CD4-positive, CD25-positive, alpha-beta regulatory T cell (primary cell): Measurements from ENCODE around the gene GOSR2. TPM values are rescaled to one million over a fixed set of nuclear protein-coding genes. Genes with fewer than 3 reads are reported as not detected.

ENCODE experiments used
- ATAC-seq, 2 donors: fragments of 150-1000 bp; cut with Tn5 transposase; one replicate each; pipeline ENCODE4 v1.10.0; 2021; ENCODE audit warnings: low read depth in 2 of 2, moderate number of reproducible peaks in 2 of 2, moderate library complexity in 1 of 2
- DNase-seq, 3 donors: peaks; one replicate each; pipeline versions ENCODE4 v3.0.0 to v3.0.0-alpha.2; 2012 to 2022; ENCODE audit warnings: mixed read lengths in 1 of 3
- H3K27ac ChIP-seq: one replicate; pipeline ENCODE4 v1.7.0; 2013; ENCODE audit warnings: mild to moderate bottlenecking, low read length; ENCODE audit not compliant: insufficient read depth, poor library complexity, severe bottlenecking
- H3K27me3 ChIP-seq: one replicate; pipeline ENCODE4 v1.7.0; 2013; ENCODE audit warnings: low read length; ENCODE audit not compliant: control insufficient read depth, insufficient read depth
- H3K36me3 ChIP-seq: one replicate; pipeline ENCODE4 v1.7.0; 2013; ENCODE audit warnings: mild to moderate bottlenecking, low read length, moderate library complexity; ENCODE audit not compliant: control insufficient read depth, insufficient read depth
- H3K4me1 ChIP-seq: 2 replicates; pipeline ENCODE4 v1.7.0; 2013; ENCODE audit warnings: mild to moderate bottlenecking, low read length; ENCODE audit not compliant: insufficient read depth, control insufficient read depth, poor library complexity, severe bottlenecking
- H3K4me3 ChIP-seq: one replicate; pipeline ENCODE4 v1.7.0; 2013; ENCODE audit warnings: low read depth, mild to moderate bottlenecking, low read length, moderate library complexity
- H3K9me3 ChIP-seq, 2 experiments: 1 replicate in 1 of 2; 2 replicates in 1 of 2; pipeline ENCODE4 v1.7.0; 2013; ENCODE audit warnings: low read length in 2 of 2, mild to moderate bottlenecking in 1 of 2, moderate library complexity in 1 of 2; ENCODE audit not compliant: control insufficient read depth in 2 of 2
- H3K27ac Mint-ChIP-seq, 3 donors: one replicate each; pipeline ENCODE4 v1.8.0; 2020 to 2022; ENCODE audit warnings: mild to moderate bottlenecking in 3 of 3, mixed read lengths in 3 of 3, moderate library complexity in 2 of 3
- H3K27me3 Mint-ChIP-seq: one replicate; pipeline ENCODE4 v1.8.0; 2022; ENCODE audit warnings: mild to moderate bottlenecking, mixed read lengths
- H3K36me3 Mint-ChIP-seq: one replicate; pipeline ENCODE4 v1.8.0; 2020; ENCODE audit warnings: mixed read lengths
- H3K4me1 Mint-ChIP-seq, 4 donors: one replicate each; pipeline ENCODE4 v1.8.0; 2020 to 2022; ENCODE audit warnings: mixed read lengths in 4 of 4, mild to moderate bottlenecking in 1 of 4
- H3K4me3 Mint-ChIP-seq, 4 donors: one replicate each; pipeline ENCODE4 v1.8.0; 2020 to 2022; ENCODE audit warnings: mild to moderate bottlenecking in 4 of 4, mixed read lengths in 4 of 4, moderate library complexity in 3 of 4
- H3K9me3 Mint-ChIP-seq, 7 donors: one replicate each; pipeline ENCODE4 v1.8.0; 2020 to 2022; ENCODE audit warnings: mixed read lengths in 7 of 7, mild to moderate bottlenecking in 3 of 7, moderate library complexity in 2 of 7
- polyA plus RNA-seq, 4 donors: library from polyadenylated mRNA; unstranded; fragments of 300-500 nt; fragmentation: Illumina TruSeq; gene quantifications; one replicate each; pipeline ENCODE4 v1.2.3, GENCODE V29; 2021
- total RNA-seq: library from RNA; stranded (reverse); gene quantifications from one replicate; pipeline ENCODE4 v1.2.3, GENCODE V29; 2022

GOSR2 gene
- total and polyA plus RNA-seq, 5 donors from 2014 or later: 39.9 to 65.4 (median 54.8) TPM

DNA sequence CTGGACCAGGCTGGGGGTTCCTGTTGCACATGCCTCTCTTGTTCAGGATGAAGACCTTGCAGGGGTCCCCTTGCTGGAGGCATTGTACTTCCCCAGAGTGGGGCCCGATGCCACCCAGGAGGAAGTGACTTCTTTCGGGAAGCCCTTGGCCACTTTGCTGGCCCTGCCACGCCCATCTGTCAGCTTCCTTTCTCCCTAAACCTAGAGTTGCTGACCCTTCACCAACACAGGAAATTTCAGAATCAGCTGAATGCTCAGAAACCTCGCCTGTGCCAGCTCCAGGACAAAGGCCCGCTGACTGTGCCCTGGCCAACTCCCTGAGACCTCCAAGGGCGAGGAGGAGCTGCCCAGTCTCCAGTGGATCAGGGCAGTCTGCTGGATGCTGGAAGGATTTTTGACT is 44.9 kb upstream of the GOSR2 start:
- no peak for ATAC-seq
- no peak overlapping the region for H3K27ac ChIP-seq
- H3K4me1 ChIP-seq: no peaks in the 10 kb centered on the region
- peaks cover 0 to 1% (median 0%) of the 10 kb centered on the region in 7 donors for H3K9me3 Mint-ChIP-seq
- no peak for DNase-seq
- no peak overlapping the region for H3K27ac Mint-ChIP-seq
- no peaks in the 10 kb centered on the region for H3K36me3 Mint-ChIP-seq
- no peaks in the 10 kb centered on the region for H3K36me3 ChIP-seq
- H3K27me3 Mint-ChIP-seq: no peaks in the 10 kb centered on the region
- no peak overlapping the region for H3K4me3 Mint-ChIP-seq
- no peak overlapping the region for H3K4me3 ChIP-seq
- H3K4me1 Mint-ChIP-seq: no peaks in the 10 kb centered on the region
- H3K9me3 ChIP-seq: no peaks in the 10 kb centered on the region
- no peaks in the 10 kb centered on the region for H3K27me3 ChIP-seq

DNA sequence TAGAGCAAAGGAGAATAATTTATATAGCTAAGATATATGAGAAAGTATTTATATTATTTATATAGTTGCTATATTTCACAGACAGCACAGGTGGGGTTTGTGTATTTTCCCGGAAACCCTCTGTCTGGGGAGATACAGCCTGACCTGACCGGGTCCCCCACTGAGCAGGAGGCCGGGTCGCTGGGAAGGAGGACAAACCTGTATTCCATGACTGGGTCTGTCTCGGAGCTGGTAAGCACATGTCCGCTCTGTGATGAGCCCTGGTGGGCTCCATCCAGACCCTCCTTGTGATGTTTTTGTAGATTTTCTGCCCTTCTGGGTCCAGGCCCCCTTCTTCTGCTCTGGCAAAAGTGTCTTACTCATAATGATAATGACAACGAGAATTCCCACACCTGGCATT is 43.9 kb upstream of the GOSR2 start:
- Histone ChIP-seq H3K36me3 (no peaks in the 10 kb centered on the region), H3K27me3 (no peaks in the 10 kb centered on the region), H3K4me3 (no peak overlapping the region), H3K4me1 (no peaks in the 10 kb centered on the region), H3K9me3 (no peaks in the 10 kb centered on the region), H3K27ac (no peak overlapping the region)
- Mint-ChIP-seq H3K27ac (no peak overlapping the region), H3K4me3 (no peak overlapping the region), H3K36me3 (no peaks in the 10 kb centered on the region), H3K4me1 (no peaks in the 10 kb centered on the region), H3K27me3 (no peaks in the 10 kb centered on the region), H3K9me3 (peaks cover 0 to 1% (median 0%) of the 10 kb centered on the region in 7 donors)
- no peak for DNase-seq
- no peak for ATAC-seq

- Mint-ChIP-seq H3K27ac (no peak overlapping the region), H3K27me3 (peaks cover 5% of the 10 kb centered on the region), H3K9me3 (peaks cover 0 to 1% (median 0%) of the 10 kb centered on the region in 7 donors), H3K4me1 (no peaks in the 10 kb centered on the region), H3K36me3 (no peaks in the 10 kb centered on the region), H3K4me3 (no peak overlapping the region)
- H3K4me1 ChIP-seq: no peaks in the 10 kb centered on the region
- H3K36me3 ChIP-seq: no peaks in the 10 kb centered on the region
- DNase-seq: no peak
- H3K27me3 ChIP-seq: no peaks in the 10 kb centered on the region
- H3K27ac ChIP-seq: no peak overlapping the region
- ATAC-seq: no peak
- no peaks in the 10 kb centered on the region for H3K9me3 ChIP-seq
- no peak overlapping the region for H3K4me3 ChIP-seq
Observed at GRCh38 chr17:46881015-46881414, 41.9 kb upstream of the GOSR2 start.

GRCh38 chr17:46882666-46883065 is 40.3 kb upstream of the GOSR2 start:
- ATAC-seq (no peak), DNase-seq (no peak)
- Histone ChIP-seq H3K4me1 (no peaks in the 10 kb centered on the region), H3K27me3 (no peaks in the 10 kb centered on the region), H3K4me3 (no peak overlapping the region), H3K9me3 (no peaks in the 10 kb centered on the region), H3K27ac (no peak overlapping the region), H3K36me3 (no peaks in the 10 kb centered on the region)
- Mint-ChIP-seq H3K4me1 (no peaks in the 10 kb centered on the region), H3K27ac (no peak overlapping the region), H3K27me3 (peaks cover 5% of the 10 kb centered on the region), H3K9me3 (peaks cover 0 to 1% (median 0%) of the 10 kb centered on the region in 7 donors), H3K36me3 (no peaks in the 10 kb centered on the region), H3K4me3 (no peak overlapping the region)

DNA sequence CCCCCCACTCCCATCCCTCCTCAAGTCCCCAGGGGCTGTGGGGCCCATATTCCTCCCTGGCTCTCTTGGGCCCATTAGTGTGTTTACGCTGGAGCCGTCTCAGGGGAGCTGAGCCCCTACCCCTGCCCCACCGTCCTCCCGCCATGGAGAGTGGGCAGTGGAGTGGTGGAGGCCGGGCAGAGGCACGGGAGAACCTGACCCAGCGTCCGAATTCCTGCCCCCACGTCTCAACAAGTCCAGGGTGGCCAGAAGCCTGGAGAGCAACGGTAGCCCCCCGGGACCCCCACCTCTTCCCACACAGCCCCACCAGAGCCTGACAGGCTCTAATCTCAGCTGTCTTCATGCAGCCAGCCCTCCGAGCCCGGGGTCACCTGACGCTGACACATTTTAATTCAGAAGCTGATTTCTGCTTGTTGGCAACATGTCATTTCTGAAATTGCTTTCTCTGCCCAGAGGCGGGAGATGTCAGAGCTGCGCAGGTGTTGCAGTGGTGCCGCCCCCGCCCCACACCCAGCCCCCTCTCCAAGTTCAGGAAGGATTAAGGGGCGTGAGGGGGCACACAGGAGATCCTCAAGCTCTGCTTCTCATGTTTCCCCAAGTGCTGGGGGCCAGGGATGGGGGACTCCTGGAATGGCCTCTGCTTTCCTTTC is 39.0 kb upstream of the GOSR2 start:
- no peak overlapping the region for H3K27ac ChIP-seq
- Mint-ChIP-seq H3K4me1 (no peaks in the 10 kb centered on the region), H3K4me3 (no peak overlapping the region), H3K36me3 (no peaks in the 10 kb centered on the region), H3K27ac (no peak overlapping the region), H3K9me3 (peaks cover 0 to 1% (median 0%) of the 10 kb centered on the region in 7 donors), H3K27me3 (peaks cover 10% of the 10 kb centered on the region)
- no peaks in the 10 kb centered on the region for H3K9me3 ChIP-seq
- H3K4me3 ChIP-seq: no peak overlapping the region
- H3K27me3 ChIP-seq: no peaks in the 10 kb centered on the region
- DNase-seq (no peak), ATAC-seq (no peak)
- H3K4me1 ChIP-seq: no peaks in the 10 kb centered on the region
- H3K36me3 ChIP-seq: no peaks in the 10 kb centered on the region

- H3K36me3 Mint-ChIP-seq: no peaks in the 10 kb centered on the region
- Histone ChIP-seq H3K4me3 (no peak overlapping the region), H3K27me3 (no peaks in the 10 kb centered on the region), H3K9me3 (no peaks in the 10 kb centered on the region), H3K27ac (no peak overlapping the region), H3K4me1 (no peaks in the 10 kb centered on the region), H3K36me3 (no peaks in the 10 kb centered on the region)
- H3K4me1 Mint-ChIP-seq: no peaks in the 10 kb centered on the region
- peaks cover 10% of the 10 kb centered on the region for H3K27me3 Mint-ChIP-seq
- no peak overlapping the region for H3K27ac Mint-ChIP-seq
- peaks cover 0 to 1% (median 0%) of the 10 kb centered on the region in 7 donors for H3K9me3 Mint-ChIP-seq
- no peak for ATAC-seq
- DNase-seq: no peak
- H3K4me3 Mint-ChIP-seq: no peak overlapping the region
Observed at GRCh38 chr17:46884552-46884951, 38.4 kb upstream of the GOSR2 start.

- DNase-seq: no peak
- no peak overlapping the region for H3K27ac Mint-ChIP-seq
- no peak for ATAC-seq
- no peaks in the 10 kb centered on the region for H3K36me3 ChIP-seq
- no peaks in the 10 kb centered on the region for H3K4me1 ChIP-seq
- peaks cover 16% of the 10 kb centered on the region for H3K27me3 Mint-ChIP-seq
- H3K9me3 Mint-ChIP-seq: no peaks in the 10 kb centered on the region
- H3K27ac ChIP-seq: no peak overlapping the region
- no peak overlapping the region for H3K4me3 ChIP-seq
- H3K9me3 ChIP-seq: no peaks in the 10 kb centered on the region
- no peaks in the 10 kb centered on the region for H3K36me3 Mint-ChIP-seq
- H3K4me3 Mint-ChIP-seq: peak overlapping the region in 1 of 4 donors; percentile 62
- H3K4me1 Mint-ChIP-seq: no peaks in the 10 kb centered on the region
- H3K27me3 ChIP-seq: no peaks in the 10 kb centered on the region
Observed at GRCh38 chr17:46885415-46886309, 37.3 kb upstream of the GOSR2 start.

- no peak for DNase-seq
- H3K27ac ChIP-seq: no peak overlapping the region
- no peaks in the 10 kb centered on the region for H3K36me3 Mint-ChIP-seq
Observed at GRCh38 chr17:46886310-46886663, 36.7 kb upstream of the GOSR2 start.

More at GRCh38 chr17:46886310-46886663, 36.7 kb upstream of the GOSR2 start:
- Histone ChIP-seq H3K27me3 (no peaks in the 10 kb centered on the region), H3K4me1 (no peaks in the 10 kb centered on the region), H3K36me3 (no peaks in the 10 kb centered on the region), H3K4me3 (no peak overlapping the region), H3K9me3 (no peaks in the 10 kb centered on the region)
- no peak for ATAC-seq
- Mint-ChIP-seq H3K27me3 (peaks cover 16% of the 10 kb centered on the region), H3K9me3 (no peaks in the 10 kb centered on the region), H3K27ac (no peak overlapping the region), H3K4me3 (no peak overlapping the region), H3K4me1 (no peaks in the 10 kb centered on the region)
